ENCODE results near the gene C9orf85.

The C9orf85 gene

GRCh38 chr9:71977003-71977402 lies 65.6 kb downstream of the C9orf85 start:
- no peak overlapping the region for H3K27ac Mint-ChIP-seq
- no peaks in the 10 kb centered on the region for H3K27me3 Mint-ChIP-seq (ENCODE audit: low read depth, poor library complexity)
- no peaks in the 10 kb centered on the region for H3K9me3 Mint-ChIP-seq
- no peak overlapping the region for H3K4me3 Mint-ChIP-seq
- H3K4me1 Mint-ChIP-seq: no peaks in the 10 kb centered on the region
- no peak for TF ChIP-seq CTCF (IDR thresholded peaks at IDR 0.05)
- DNase-seq: no peak
- peaks cover 20% of the 10 kb centered on the region for H3K36me3 Mint-ChIP-seq (ENCODE audit: low read depth)

- Mint-ChIP-seq H3K4me1 (no peaks in the 10 kb centered on the region), H3K36me3 (ENCODE audit: low read depth) (peaks cover 21% of the 10 kb centered on the region), H3K27ac (no peak overlapping the region), H3K4me3 (no peak overlapping the region), H3K27me3 (ENCODE audit: low read depth, poor library complexity) (no peaks in the 10 kb centered on the region), H3K9me3 (no peaks in the 10 kb centered on the region)
- no peak for TF ChIP-seq CTCF (IDR thresholded peaks at IDR 0.05)
- DNase-seq: no peak
Observed at GRCh38 chr9:71980266-71981190, 69.1 kb downstream of the C9orf85 start.

- no peaks in the 10 kb centered on the region for H3K9me3 Mint-ChIP-seq
Observed at GRCh38 chr9:71981944-71982343, 70.5 kb downstream of the C9orf85 start.

GRCh38 chr9:71984403-71984802 lies 73.0 kb downstream of the C9orf85 start:
- TF ChIP-seq CTCF (IDR thresholded peaks at IDR 0.05): no peak
- no peak overlapping the region for H3K27ac Mint-ChIP-seq
- H3K27me3 Mint-ChIP-seq (ENCODE audit: low read depth, poor library complexity): no peaks in the 10 kb centered on the region
- DNase-seq: no peak
- H3K4me1 Mint-ChIP-seq: no peaks in the 10 kb centered on the region
- no peak overlapping the region for H3K4me3 Mint-ChIP-seq
- peaks cover 17% of the 10 kb centered on the region for H3K36me3 Mint-ChIP-seq (ENCODE audit: low read depth)
- H3K9me3 Mint-ChIP-seq: no peaks in the 10 kb centered on the region

More at GRCh38 chr9:71981944-71982343, 70.5 kb downstream of the C9orf85 start:
- DNase-seq: no peak
- no peaks in the 10 kb centered on the region for H3K4me1 Mint-ChIP-seq
- no peak for TF ChIP-seq CTCF (IDR thresholded peaks at IDR 0.05)
- H3K27ac Mint-ChIP-seq: no peak overlapping the region
- H3K4me3 Mint-ChIP-seq: no peak overlapping the region
- no peaks in the 10 kb centered on the region for H3K27me3 Mint-ChIP-seq (ENCODE audit: low read depth, poor library complexity)
- H3K36me3 Mint-ChIP-seq (ENCODE audit: low read depth): peaks cover 17% of the 10 kb centered on the region

GRCh38 chr9:71984831-71985281 lies 73.4 kb downstream of the C9orf85 start:
- no peak overlapping the region for H3K27ac Mint-ChIP-seq
- peaks cover 17% of the 10 kb centered on the region for H3K36me3 Mint-ChIP-seq (ENCODE audit: low read depth)
- H3K27me3 Mint-ChIP-seq (ENCODE audit: low read depth, poor library complexity): no peaks in the 10 kb centered on the region
- H3K4me3 Mint-ChIP-seq: no peak overlapping the region
- no peak for DNase-seq
- no peaks in the 10 kb centered on the region for H3K9me3 Mint-ChIP-seq
- H3K4me1 Mint-ChIP-seq: no peaks in the 10 kb centered on the region
- TF ChIP-seq CTCF (IDR thresholded peaks at IDR 0.05): no peak
